GM12878 (cell line): ENCODE measurements around the gene ATP7B. TPM values are rescaled to one million over a fixed set of nuclear protein-coding genes. Genes with fewer than 3 reads are reported as not detected.

ENCODE experiments used
- polyA plus RNA-seq, 11 experiments: library from polyadenylated mRNA; depleted of rRNA in 4 of 11; unstranded in 6 of 11; stranded (reverse) in 5 of 11; fragments of >200 nt; fragmentation: Nextera tagmentation in 4 of 11; fragmentation: Illumina TruSeq in 1 of 11; extraction: Ambion mirVana in 4 of 11; extraction: Trizol in 1 of 11; gene quantifications; 1 replicate in 1 of 11; 2 replicates in 10 of 11; pipeline versions ENCODE4 v1.2.1 to v1.2.3, GENCODE V29; 2011 to 2016; ENCODE audit warnings: inconsistent platforms in 2 of 11, missing spikeins in 2 of 11, low read depth in 1 of 11
- total RNA-seq, 4 experiments: library from RNA; depleted of rRNA in 3 of 4; stranded (reverse); fragments of >200 nt in 3 of 4; fragmentation: Illumina TruSeq in 1 of 4; extraction: Trizol in 1 of 4; gene quantifications; 2 replicates each; pipeline versions ENCODE4 v1.2.1 to v1.2.3, GENCODE V29; 2013 to 2021

The ATP7B gene
- total and polyA plus RNA-seq, 10 of the 15 experiments (the other 5 are each of a cell fraction or from before 2014, with no cell fraction given): under 0.01 to 1.1 (median 0.06) TPM; not detected in 2

Other genes with a start within 250 kb of the ATP7B start
- 9.9 and 11.6 TPM in 2 replicates for gene DHRS12, start 207.3 kb downstream of the ATP7B start, total RNA-seq (2014; rRNA removed)
- gene DHRS12, start 207.3 kb downstream of the ATP7B start, total RNA-seq (2014; rRNA removed; fragmentation: Illumina TruSeq; extraction: Trizol): 4.3 TPM in 2 replicates
- 7.0 and 7.7 TPM in 2 replicates for gene DHRS12, start 207.3 kb downstream of the ATP7B start, total RNA-seq (2021)
- 5.5 and 6.5 TPM in 2 replicates for gene DHRS12, start 207.3 kb downstream of the ATP7B start, polyA plus RNA-seq (2011; rRNA removed)
- 7.8 and 9.0 TPM in 2 replicates for gene DHRS12, start 207.3 kb downstream of the ATP7B start, polyA plus RNA-seq (2014; fragmentation: Illumina TruSeq; extraction: Trizol)
- 1 to 10 TPM; 2.9 to 4.0 TPM for gene DHRS12, start 207.3 kb downstream of the ATP7B start, polyA plus RNA-seq (2014; fragmentation: Nextera tagmentation; extraction: Ambion mirVana)
- gene DHRS12, start 207.3 kb downstream of the ATP7B start, polyA plus RNA-seq (2014; rRNA removed): 8.8 and 11.9 TPM in 2 replicates
- 10 to 100 TPM; 10.7 to 11.3 TPM for gene DHRS12, start 207.3 kb downstream of the ATP7B start, polyA plus RNA-seq (2016; fragmentation: Nextera tagmentation; extraction: Ambion mirVana)
- gene TMEM272, start 166.3 kb downstream of the ATP7B start, total RNA-seq (2014; rRNA removed): 0.05 TPM in 1 of 2 replicates, not detected in the other
- not detected in 2 replicates for gene TMEM272, start 166.3 kb downstream of the ATP7B start, total RNA-seq (2014; rRNA removed; fragmentation: Illumina TruSeq; extraction: Trizol)
- not detected in 2 replicates for gene TMEM272, start 166.3 kb downstream of the ATP7B start, total RNA-seq (2021)
- 0.01 and 0.04 TPM in 2 replicates for gene TMEM272, start 166.3 kb downstream of the ATP7B start, polyA plus RNA-seq (2011; rRNA removed)
- gene TMEM272, start 166.3 kb downstream of the ATP7B start, polyA plus RNA-seq (2014; fragmentation: Illumina TruSeq; extraction: Trizol): not detected in 2 replicates
- gene TMEM272, start 166.3 kb downstream of the ATP7B start, polyA plus RNA-seq (2014; fragmentation: Nextera tagmentation; extraction: Ambion mirVana): not detected
- gene TMEM272, start 166.3 kb downstream of the ATP7B start, polyA plus RNA-seq (2014; rRNA removed): 0.04 TPM in 1 of 2 replicates, not detected in the other
- not detected for gene TMEM272, start 166.3 kb downstream of the ATP7B start, polyA plus RNA-seq (2016; fragmentation: Nextera tagmentation; extraction: Ambion mirVana)
- gene CCDC70, start 149.5 kb downstream of the ATP7B start, total RNA-seq (2014; rRNA removed): not detected in 2 replicates
- not detected in 2 replicates for gene CCDC70, start 149.5 kb downstream of the ATP7B start, total RNA-seq (2014; rRNA removed; fragmentation: Illumina TruSeq; extraction: Trizol)
- not detected in 2 replicates for gene CCDC70, start 149.5 kb downstream of the ATP7B start, total RNA-seq (2021)
- not detected in 2 replicates for gene CCDC70, start 149.5 kb downstream of the ATP7B start, polyA plus RNA-seq (2011; rRNA removed)
- not detected in 2 replicates for gene CCDC70, start 149.5 kb downstream of the ATP7B start, polyA plus RNA-seq (2014; fragmentation: Illumina TruSeq; extraction: Trizol)
- gene CCDC70, start 149.5 kb downstream of the ATP7B start, polyA plus RNA-seq (2014; fragmentation: Nextera tagmentation; extraction: Ambion mirVana): not detected
- gene CCDC70, start 149.5 kb downstream of the ATP7B start, polyA plus RNA-seq (2014; rRNA removed): not detected in 2 replicates
- not detected for gene CCDC70, start 149.5 kb downstream of the ATP7B start, polyA plus RNA-seq (2016; fragmentation: Nextera tagmentation; extraction: Ambion mirVana)
- 8.4 and 9.4 TPM in 2 replicates for gene ALG11, start 948 bp upstream of the ATP7B start, total RNA-seq (2014; rRNA removed)
- gene ALG11, start 948 bp upstream of the ATP7B start, total RNA-seq (2014; rRNA removed; fragmentation: Illumina TruSeq; extraction: Trizol): 13.6 and 15.1 TPM in 2 replicates
- gene ALG11, start 948 bp upstream of the ATP7B start, total RNA-seq (2021): 18.4 and 21.9 TPM in 2 replicates
- gene ALG11, start 948 bp upstream of the ATP7B start, polyA plus RNA-seq (2011; rRNA removed): 16.9 and 23.7 TPM in 2 replicates
- gene ALG11, start 948 bp upstream of the ATP7B start, polyA plus RNA-seq (2014; fragmentation: Illumina TruSeq; extraction: Trizol): 12.3 and 16.1 TPM in 2 replicates
- gene ALG11, start 948 bp upstream of the ATP7B start, polyA plus RNA-seq (2014; fragmentation: Nextera tagmentation; extraction: Ambion mirVana): 10 to 100 TPM; 10.4 to 16.0 TPM
- 9.5 and 10.4 TPM in 2 replicates for gene ALG11, start 948 bp upstream of the ATP7B start, polyA plus RNA-seq (2014; rRNA removed)
- 10 to 100 TPM; 24.7 to 27.7 TPM for gene ALG11, start 948 bp upstream of the ATP7B start, polyA plus RNA-seq (2016; fragmentation: Nextera tagmentation; extraction: Ambion mirVana)
- 5.7 and 6.9 TPM in 2 replicates for gene UTP14C, start 13.2 kb upstream of the ATP7B start, total RNA-seq (2014; rRNA removed)
- 9.9 and 10.1 TPM in 2 replicates for gene UTP14C, start 13.2 kb upstream of the ATP7B start, total RNA-seq (2014; rRNA removed; fragmentation: Illumina TruSeq; extraction: Trizol)
- gene UTP14C, start 13.2 kb upstream of the ATP7B start, total RNA-seq (2021): 5.7 and 6.5 TPM in 2 replicates
- gene UTP14C, start 13.2 kb upstream of the ATP7B start, polyA plus RNA-seq (2011; rRNA removed): 10.2 and 13.9 TPM in 2 replicates
- 11.2 and 11.6 TPM in 2 replicates for gene UTP14C, start 13.2 kb upstream of the ATP7B start, polyA plus RNA-seq (2014; fragmentation: Illumina TruSeq; extraction: Trizol)
- 1 to 10 TPM; 3.4 to 3.6 TPM for gene UTP14C, start 13.2 kb upstream of the ATP7B start, polyA plus RNA-seq (2014; fragmentation: Nextera tagmentation; extraction: Ambion mirVana)
- gene UTP14C, start 13.2 kb upstream of the ATP7B start, polyA plus RNA-seq (2014; rRNA removed): 5.6 and 6.3 TPM in 2 replicates
- gene UTP14C, start 13.2 kb upstream of the ATP7B start, polyA plus RNA-seq (2016; fragmentation: Nextera tagmentation; extraction: Ambion mirVana): 1 to 10 TPM; 3.6 to 4.1 TPM
- gene NEK5, start 117.6 kb upstream of the ATP7B start, total RNA-seq (2014; rRNA removed): not detected in 2 replicates
- not detected in 2 replicates for gene NEK5, start 117.6 kb upstream of the ATP7B start, total RNA-seq (2014; rRNA removed; fragmentation: Illumina TruSeq; extraction: Trizol)
- gene NEK5, start 117.6 kb upstream of the ATP7B start, total RNA-seq (2021): not detected in 2 replicates
- gene NEK5, start 117.6 kb upstream of the ATP7B start, polyA plus RNA-seq (2011; rRNA removed): not detected in 2 replicates
- gene NEK5, start 117.6 kb upstream of the ATP7B start, polyA plus RNA-seq (2014; fragmentation: Illumina TruSeq; extraction: Trizol): not detected in 2 replicates
- under 1 TPM; 0.04 to 0.16 TPM for gene NEK5, start 117.6 kb upstream of the ATP7B start, polyA plus RNA-seq (2014; fragmentation: Nextera tagmentation; extraction: Ambion mirVana)
- not detected in 2 replicates for gene NEK5, start 117.6 kb upstream of the ATP7B start, polyA plus RNA-seq (2014; rRNA removed)
- under 1 TPM; 0.24 to 0.32 TPM for gene NEK5, start 117.6 kb upstream of the ATP7B start, polyA plus RNA-seq (2016; fragmentation: Nextera tagmentation; extraction: Ambion mirVana)
- 6.0 and 7.7 TPM in 2 replicates for gene NEK3, start 148.1 kb upstream of the ATP7B start, total RNA-seq (2014; rRNA removed)
- 8.4 and 8.9 TPM in 2 replicates for gene NEK3, start 148.1 kb upstream of the ATP7B start, total RNA-seq (2014; rRNA removed; fragmentation: Illumina TruSeq; extraction: Trizol)
- gene NEK3, start 148.1 kb upstream of the ATP7B start, total RNA-seq (2021): 4.3 and 5.3 TPM in 2 replicates
- 2.9 and 4.5 TPM in 2 replicates for gene NEK3, start 148.1 kb upstream of the ATP7B start, polyA plus RNA-seq (2011; rRNA removed)
- gene NEK3, start 148.1 kb upstream of the ATP7B start, polyA plus RNA-seq (2014; fragmentation: Illumina TruSeq; extraction: Trizol): 9.3 and 12.2 TPM in 2 replicates
- gene NEK3, start 148.1 kb upstream of the ATP7B start, polyA plus RNA-seq (2014; fragmentation: Nextera tagmentation; extraction: Ambion mirVana): 1 to 10 TPM; 5.7 to 8.6 TPM
- gene NEK3, start 148.1 kb upstream of the ATP7B start, polyA plus RNA-seq (2014; rRNA removed): 5.9 and 6.3 TPM in 2 replicates
- gene NEK3, start 148.1 kb upstream of the ATP7B start, polyA plus RNA-seq (2016; fragmentation: Nextera tagmentation; extraction: Ambion mirVana): 1 to 10 TPM; 4.9 to 5.5 TPM